Measurements from ENCODE around the gene TTF1.

Gene TTF1

GRCh38 chr9:132356324-132356924 lies 50.2 kb downstream of the TTF1 start:
- DNase-seq = no peak

DNA sequence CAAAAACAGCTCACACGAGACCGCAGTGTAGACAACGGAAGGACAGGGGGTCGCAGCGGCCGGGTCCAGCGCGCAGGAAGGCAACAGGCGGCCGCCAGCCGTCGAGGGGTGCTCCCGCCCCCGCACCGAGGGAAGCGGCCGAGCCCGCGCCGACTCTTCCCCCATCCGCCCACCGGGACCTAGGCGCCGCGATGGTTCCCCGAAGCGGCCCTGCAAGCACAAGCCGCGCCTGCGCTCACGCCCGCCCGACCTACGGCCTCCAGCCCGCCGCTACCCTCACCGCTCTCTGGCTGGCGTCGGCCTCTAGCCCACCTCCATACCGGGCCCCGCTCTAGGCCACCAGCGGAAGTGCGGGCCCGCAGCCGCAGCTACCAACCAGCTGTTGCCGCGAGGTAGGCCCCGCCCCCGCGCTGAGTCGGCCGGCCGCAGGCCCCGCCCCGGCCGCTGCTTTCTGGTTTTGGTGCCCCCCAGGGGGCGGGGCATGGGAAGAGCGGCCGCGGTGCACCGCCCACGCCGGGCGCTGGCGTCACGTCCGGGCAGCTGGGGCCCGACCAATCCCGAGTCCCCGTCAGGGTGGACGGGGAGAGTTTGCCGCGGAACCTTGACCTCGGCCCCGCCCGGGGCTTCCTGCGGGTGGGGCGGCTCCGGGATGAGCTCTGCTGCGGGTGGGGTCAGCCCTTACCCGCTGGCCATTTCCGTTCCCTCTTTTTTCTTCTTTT lies 51.8 kb downstream of the TTF1 start, which contains the start of gene SETX:
SETX (minus strand) TSS at position 350 of the 719 bp plus-strand sequence. CDS start 5,558 bp downstream, outside the sequence.
- peak; percentile 91 for DNase-seq

DNA sequence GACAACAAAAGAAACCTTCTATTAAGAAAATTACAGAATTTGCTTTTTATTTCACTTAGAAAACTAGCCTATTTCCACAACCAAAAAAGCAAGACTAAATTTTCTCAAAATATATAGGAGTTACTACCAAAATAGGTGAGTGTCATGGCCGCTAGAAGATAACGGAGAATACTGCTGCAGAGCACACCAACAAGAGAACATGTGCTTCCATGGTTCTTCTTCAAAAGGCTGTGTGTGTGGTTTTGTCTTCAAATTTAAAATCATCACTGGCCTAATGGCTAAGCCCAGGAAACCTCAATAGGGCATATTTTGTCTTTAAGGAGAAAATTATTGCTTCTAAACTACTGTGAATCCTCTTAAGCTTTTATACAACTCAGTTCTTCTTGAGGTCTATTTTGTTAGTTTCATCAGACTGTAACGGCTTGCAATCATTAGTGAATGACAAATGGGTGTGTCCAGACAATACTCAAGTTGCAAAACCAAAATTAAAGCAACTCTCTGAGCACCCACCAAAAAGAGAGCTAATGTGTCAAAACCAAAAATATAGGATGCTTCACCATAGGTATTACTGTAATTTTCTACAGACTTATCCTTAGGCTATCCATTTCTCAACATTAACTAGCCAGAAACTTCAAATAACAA lies 55.1 kb downstream of the TTF1 start:
- no peak for DNase-seq

GRCh38 chr9:132350861-132351315 lies 55.8 kb downstream of the TTF1 start:
- DNase-seq = no peak

- DNase-seq = no peak
These were observed 58.0 kb downstream of the TTF1 start for GRCh38 chr9:132348676-132349075.

DNA sequence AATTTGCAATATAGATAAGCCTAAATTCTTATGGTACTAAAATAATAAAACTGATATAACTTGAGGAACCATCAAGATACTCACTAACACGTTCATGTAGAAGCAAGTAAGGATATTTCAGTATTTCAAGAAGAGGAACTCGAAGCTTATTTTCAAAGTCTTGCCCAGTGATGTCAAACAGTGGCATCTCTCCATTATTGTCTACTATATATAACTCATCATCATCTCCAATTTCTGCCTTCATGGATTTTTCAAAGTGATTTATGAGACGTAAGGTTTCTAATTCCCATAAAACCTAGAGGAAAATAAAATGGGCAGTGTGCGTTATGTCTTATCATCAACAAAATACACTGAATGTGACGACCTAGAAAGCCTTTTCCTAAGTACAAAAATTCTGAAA lies 60.5 kb downstream of the TTF1 start:
- no peak for DNase-seq

GRCh38 chr9:132341177-132341840 lies 65.3 kb downstream of the TTF1 start:
- DNase-seq = no peak

GRCh38 chr9:132334364-132334763 lies 72.3 kb downstream of the TTF1 start:
- no peak for DNase-seq

- no peak for DNase-seq
These were observed 73.1 kb downstream of the TTF1 start for GRCh38 chr9:132333556-132333955.

DNA sequence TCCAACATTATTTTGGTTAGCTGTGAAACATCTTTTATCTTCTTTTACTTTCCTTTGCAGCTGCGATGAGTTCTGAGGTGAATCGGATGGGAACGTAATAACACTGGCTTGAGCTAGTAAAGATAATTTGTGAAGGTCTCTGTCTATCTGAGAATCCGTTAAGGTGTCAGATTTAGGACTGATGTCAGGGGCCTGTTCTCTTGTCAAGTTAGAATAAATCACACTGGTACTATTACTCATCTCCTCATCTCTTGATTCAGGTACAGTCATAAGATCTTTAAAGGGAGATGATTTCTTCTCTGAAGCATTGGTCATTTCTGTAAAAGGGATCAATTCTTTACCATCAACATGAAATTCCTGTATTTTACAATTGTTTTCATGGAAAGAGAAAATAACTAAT lies 78.1 kb downstream of the TTF1 start:
- no peak for DNase-seq

DNA sequence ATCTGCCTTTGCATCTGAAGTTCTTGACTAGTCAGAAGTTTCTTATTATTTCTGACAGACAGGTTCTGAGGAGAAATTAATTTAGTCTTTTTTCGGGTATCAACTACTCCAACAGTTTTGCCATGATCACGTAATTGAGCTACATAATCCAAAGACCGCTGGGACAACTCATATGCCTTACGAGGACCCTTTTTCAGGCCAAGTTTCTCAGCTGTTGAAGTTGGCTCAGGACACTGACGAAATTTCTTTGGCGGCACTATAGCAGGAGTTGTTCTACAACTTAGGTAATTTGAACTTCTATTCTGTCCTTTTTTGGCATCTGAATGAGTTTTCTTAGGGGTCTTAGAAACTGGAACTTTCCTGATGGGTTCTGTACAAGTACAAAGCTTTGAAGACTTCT lies 79.1 kb downstream of the TTF1 start:
- DNase-seq = no peak

Data from SHP77 treated with DMSO at 0.1 percent for 48 hours (cell line).